ELR (cell line): Measurements from ENCODE around the gene WWOX.
A peak's percentile ranks its signal among the peaks of the same experiment; 100 is the strongest.

Experiments used
- DNase-seq: peaks from one replicate; pipeline ENCODE4 v3.0.0-alpha.2; 2015; ENCODE audit warnings: low read depth

The WWOX gene

GRCh38 chr16:78194948-78195347 lies 95.5 kb downstream of the WWOX start:
- no peak for DNase-seq

DNA sequence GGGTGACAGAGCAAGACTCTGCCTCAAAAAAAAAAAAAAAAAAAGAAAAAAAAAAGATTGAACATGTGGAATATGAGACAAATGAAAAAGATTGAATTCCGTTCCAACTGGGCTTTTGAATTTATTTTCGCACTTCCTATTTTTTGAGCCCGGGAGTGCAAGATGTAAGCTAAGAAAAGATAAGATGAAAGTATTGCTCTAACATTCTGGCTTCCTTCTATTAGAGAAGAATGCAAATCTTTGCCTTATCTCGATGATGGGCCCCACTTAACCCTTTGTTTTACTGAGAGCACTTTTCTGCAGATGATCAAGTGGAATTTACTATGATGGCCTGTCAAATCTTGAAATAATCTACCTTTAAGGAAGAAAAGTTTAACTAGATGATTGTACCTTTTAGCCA lies 96.3 kb downstream of the WWOX start:
- DNase-seq: no peak

DNA sequence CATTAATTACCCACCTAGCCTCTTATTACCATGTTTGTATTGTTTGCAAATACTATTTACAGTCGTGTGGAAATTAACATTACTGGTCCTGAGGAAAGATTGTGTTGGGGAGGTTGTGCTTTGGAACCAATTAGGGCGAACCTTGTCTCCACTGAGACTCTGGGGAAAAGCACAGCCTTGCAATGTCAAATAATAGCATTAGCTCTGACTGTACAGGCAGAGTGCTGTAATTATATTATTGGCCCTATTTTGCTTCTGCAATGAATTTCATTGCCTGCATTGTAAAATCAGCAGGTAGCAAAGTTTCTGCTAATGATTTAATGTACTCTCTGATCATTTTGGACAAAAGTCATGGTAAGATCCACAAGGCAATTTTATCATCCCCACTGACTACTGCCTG lies 97.0 kb downstream of the WWOX start:
- no peak for DNase-seq

DNA sequence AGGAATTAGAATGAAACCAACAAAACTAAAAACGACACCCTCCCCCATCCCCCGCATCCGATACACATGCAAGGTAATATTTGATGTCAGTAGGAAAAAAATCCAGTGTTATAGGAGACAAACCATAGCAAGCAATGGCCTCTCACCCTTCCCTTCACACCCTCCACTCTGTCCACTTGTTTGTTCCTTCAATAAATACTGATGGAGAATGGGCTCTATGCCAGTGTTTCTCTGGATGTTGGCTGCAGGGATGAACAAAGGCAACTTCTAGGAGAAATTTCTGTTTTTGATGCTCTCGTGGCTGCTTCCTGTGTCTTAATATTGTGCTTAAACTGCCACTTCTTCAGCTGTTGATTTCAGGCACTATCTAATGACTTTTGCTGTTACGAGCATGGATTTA lies 98.8 kb downstream of the WWOX start:
- DNase-seq: no peak

DNA sequence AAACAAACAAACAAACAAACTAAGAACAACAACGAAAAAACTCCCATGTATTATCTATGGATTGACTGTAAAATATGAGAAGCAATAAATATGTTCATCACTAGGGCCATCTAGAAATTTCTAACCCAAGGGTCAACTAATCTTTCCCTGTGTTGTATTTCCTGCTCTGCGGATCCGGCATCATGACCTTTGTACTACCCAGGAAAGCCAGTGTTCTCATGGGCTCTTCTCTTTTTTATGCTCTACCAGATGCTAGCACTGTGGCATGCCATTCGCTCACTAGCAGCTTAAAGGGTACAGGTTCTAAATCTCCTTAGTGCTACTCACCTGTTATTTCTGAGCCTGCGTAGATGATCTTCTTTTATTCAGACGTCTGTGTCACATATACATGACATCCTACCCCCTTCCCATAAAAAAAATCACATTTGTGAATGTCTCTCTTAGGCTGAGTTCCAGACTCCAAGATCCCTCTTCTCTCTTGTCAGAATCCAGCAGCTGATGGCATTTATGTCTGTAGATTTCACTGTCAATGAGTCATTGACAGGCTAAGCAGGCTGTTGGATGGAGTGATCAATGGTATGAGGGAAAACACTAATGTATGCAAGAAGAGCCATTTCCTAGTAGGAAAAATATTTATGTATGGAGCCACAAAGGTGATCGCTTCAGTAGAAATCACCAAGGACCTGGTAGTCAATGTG lies 100.0 kb downstream of the WWOX start:
- no peak for DNase-seq

DNA sequence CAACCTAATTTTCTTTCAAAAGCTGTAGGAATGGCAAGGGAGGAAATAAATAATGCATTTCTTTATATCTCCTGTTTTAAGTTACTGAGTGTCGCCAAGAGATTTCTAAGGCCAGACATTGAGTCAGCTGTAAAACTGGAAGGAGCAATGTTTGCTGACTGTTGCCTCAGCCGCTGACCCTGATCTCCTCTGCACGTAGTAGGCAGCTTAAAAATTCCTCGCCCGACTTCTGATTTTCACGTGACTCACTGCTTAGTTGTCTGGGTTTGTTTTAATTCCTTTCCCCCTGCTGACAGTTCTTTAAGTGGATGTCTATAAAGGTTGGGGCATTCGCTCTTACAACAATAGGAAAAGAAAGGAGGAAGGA lies 100.6 kb downstream of the WWOX start:
- no peak for DNase-seq

- no peak for DNase-seq
These were observed 101.2 kb downstream of the WWOX start for GRCh38 chr16:78200623-78201096.

GRCh38 chr16:78205506-78205905 lies 106.1 kb downstream of the WWOX start:
- DNase-seq: no peak

- no peak for DNase-seq
These were observed 107.3 kb downstream of the WWOX start for GRCh38 chr16:78206623-78207223.

- peak; percentile 1 for DNase-seq
These were observed 110.7 kb downstream of the WWOX start for GRCh38 chr16:78209951-78210661.

DNA sequence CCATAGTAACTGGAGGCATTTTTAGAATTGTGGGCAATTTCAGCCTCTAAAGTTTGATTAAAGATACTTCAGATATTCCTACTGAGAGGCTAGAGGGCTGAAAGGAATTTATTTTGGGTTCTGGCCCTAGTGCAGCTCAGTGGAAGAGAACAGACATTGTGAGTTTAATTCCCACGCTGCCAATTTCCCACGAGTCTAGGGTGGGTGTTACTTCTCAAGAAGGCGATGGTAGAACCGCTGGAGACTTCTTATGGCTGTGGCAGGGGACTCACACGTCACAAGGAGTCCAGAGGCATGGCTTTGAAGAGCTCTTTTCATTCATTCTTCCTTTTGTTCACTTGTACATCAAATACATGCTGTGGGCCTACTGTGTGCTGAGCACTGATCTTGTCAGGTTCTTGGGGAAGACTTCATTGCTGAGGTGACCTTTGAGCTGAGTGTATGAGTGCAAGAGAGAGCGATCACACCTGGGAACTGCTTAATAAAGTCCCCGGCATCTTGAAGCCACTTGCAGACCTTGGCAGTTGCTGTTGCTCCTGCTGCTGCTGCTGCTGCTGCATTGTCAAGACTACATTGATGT lies 111.7 kb downstream of the WWOX start:
- no peak for DNase-seq

- no peak for DNase-seq
These were observed 112.5 kb downstream of the WWOX start for GRCh38 chr16:78211946-78212345.

DNA sequence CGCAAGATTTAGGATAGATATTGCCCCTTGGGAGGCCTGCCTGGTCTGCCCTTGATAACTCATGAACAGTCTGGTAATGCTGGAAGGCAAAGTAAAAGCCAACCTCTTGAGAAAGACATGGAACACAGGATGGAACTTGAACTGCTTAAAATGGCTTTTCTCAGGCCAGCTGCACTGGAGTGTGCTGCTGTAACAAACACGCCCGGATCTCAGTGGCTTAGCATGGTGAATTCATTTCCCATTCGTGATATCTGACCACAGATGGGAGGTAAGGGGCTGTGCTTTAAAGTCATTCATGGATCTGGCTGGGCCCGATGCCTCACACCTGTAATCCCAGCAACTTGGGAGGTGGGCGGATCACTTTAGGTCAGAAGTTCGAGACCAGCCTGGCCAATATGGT lies 113.2 kb downstream of the WWOX start:
- DNase-seq: no peak

DNA sequence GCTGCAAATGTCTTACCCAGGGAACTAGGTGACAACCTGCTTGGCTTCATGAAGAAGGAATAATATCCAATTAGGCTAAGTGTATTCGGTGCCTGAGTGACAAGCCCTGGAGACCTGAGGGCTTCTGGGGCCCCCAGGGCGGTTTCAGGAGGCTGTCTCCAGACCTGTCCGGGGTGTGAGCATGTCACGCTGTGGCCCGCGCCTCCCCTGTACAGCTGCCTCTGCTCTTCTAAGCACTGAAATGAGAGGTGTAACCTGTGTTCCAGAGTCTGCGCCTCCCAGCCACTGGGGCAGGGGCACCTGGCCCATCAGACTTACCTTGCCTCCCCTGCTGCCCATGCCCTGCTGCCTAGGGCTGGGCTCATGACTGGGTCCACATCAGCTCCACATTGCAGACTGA lies 114.3 kb downstream of the WWOX start:
- DNase-seq: no peak

DNA sequence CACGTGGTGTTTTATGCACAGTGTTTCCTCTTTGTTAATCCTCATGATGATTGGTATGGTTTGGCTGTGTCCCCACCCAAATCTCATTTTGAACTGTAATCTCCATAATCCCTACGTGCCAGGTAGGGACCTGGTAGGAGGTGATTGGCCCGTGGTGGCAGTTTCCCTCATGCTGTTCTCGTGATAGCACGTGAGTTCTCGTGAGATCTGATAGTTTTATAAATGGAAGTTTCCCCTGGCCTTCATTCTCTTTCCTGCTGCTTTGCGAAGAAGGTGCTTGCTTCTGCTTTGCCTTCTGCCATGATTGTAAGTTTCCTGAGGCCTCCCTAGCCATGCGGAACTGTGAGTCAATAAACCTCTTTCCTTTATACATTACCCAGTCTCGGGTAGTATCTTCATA lies 115.8 kb downstream of the WWOX start:
- DNase-seq: no peak

GRCh38 chr16:78216166-78216745 lies 116.8 kb downstream of the WWOX start:
- DNase-seq: no peak

- DNase-seq: no peak
These were observed 117.8 kb downstream of the WWOX start for GRCh38 chr16:78217276-78217675.

- no peak for DNase-seq
These were observed 118.8 kb downstream of the WWOX start for GRCh38 chr16:78218279-78218678.

DNA sequence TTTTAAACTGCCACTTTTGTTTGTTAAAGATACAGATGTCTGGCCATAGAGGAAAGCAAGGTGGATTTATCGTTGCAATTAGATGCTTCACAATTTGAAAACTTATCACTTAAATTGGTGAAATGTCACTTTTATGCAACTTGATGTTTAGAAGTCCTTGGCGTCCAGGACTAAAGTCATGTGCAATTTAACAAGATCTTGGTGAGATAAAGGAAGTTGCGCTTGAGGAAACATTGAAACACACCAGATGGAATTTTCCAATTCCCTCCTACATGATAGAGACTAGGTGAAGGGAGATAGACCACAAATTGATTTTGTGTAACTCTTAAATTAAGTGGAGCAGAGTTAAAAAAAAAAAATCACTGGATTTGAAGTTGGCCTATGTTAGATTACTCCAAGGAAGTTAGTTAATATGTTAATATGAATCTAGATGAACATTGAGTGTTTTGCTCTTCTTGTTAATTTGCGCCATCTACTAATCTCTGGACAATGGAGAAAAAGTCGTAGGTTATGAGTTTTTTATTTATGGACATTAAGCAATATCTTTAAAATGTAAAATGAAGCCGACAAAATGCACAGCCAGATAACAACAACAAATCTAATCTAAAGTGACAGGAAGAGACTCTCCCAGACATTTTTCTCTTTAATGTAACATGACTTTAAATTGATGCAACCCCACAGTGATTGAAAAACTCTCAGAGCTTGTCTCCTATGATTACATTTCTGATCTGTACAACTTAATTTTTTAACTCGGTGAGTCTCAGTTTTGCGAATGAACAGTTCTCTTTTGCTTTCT lies 119.6 kb downstream of the WWOX start:
- no peak for DNase-seq

GRCh38 chr16:78220571-78220970 lies 121.1 kb downstream of the WWOX start:
- no peak for DNase-seq

DNA sequence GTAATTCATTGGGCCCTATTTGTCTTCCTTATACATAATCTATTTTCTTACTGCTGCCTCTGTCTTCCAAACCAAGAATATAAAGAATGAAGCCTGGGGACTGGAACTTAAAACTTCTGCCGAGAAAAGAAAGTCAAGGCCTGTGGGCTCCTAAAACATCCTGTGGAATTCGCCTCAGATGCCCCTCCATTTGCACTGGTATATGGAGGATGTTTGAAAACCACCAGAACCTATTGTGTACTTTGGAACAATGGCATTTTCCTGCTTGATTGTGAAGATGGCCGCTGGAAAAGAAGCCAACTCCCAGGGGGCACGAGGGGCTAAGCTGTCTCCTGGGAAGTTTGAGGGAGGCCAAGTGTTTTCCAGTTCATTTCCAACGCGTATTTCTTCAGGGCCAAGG lies 122.4 kb downstream of the WWOX start:
- DNase-seq: no peak

DNA sequence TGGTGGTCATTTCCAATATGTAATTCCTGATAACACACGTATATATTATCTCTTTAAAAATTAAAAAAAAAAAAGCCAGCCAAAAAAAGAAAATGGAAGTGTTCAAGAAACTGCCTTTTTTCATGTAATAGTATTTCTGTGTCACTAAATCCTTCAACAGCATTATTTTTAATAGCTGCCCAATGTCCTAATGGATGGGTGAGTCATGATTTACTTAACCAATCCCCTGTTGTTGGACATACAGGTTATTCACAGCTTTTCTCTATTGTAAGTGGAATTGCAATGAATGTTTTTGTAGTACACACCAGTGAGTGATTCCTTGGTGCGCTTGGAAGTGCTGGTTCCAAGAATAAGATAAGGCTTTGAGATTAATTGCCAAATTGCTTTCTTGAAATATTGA lies 124.9 kb downstream of the WWOX start:
- DNase-seq: no peak
